Left ventricle myocardium superior (tissue), 1 donor: ENCODE results near the gene TMEM33. TPM values are rescaled to one million over a fixed set of nuclear protein-coding genes. Genes with fewer than 3 reads are reported as not detected.

Experiments
- ATAC-seq: fragments of 200-7000 bp; cut with Tn5 transposase; one replicate; pipeline ENCODE4 v1.9.1; 2020; ENCODE audit warnings: mild to moderate bottlenecking, moderate library complexity
- DNase-seq: peaks from one replicate; pipeline ENCODE4 v3.0.0-alpha.2; 2020
- intact Hi-C: fragments of 100-400 bp; cut with micrococcal nuclease; formaldehyde crosslinking; loops from one replicate; pipeline ENCODE4 v1.11.0; 2022
- total RNA-seq: library from RNA; stranded (reverse); fragmentation: NEBNext Ultra II Directional; extraction: Animal tissue kit (Norgen Biotek cat#: 25700); gene quantifications from one replicate; pipeline ENCODE4 v1.2.1, GENCODE V29; 2021
- donor health status: DM: no; HTN: yes; CAD: no; lungs with severe emphysema.

The TMEM33 gene
- total RNA-seq, 1 donor from 2014 or later, result 21.8 TPM

- intact Hi-C loops, result no loop called here
- ATAC-seq, result peak; percentile 99
- peak; percentile 94 for DNase-seq
Measured at GRCh38 chr4:41990365-41991111, 55.3 kb downstream of the TMEM33 start, which contains the start of gene SLC30A9. TSS of gene SLC30A9 (plus strand) at chr4:41990530. CDS start at chr4:41990652, 122 bp downstream.

GRCh38 chr4:41991916-41992767 lies 56.9 kb downstream of the TMEM33 start:
- DNase-seq (no peak), ATAC-seq (no peak)
- intact Hi-C loops, result no loop called here

- intact Hi-C loops, result no loop called here
- ATAC-seq, result no peak
- no peak for DNase-seq
Measured at GRCh38 chr4:41992967-41993857, 58.0 kb downstream of the TMEM33 start.

- intact Hi-C loops, result no loop called here
- no peak for ATAC-seq
- no peak for DNase-seq
Measured at GRCh38 chr4:41994461-41994985, 59.3 kb downstream of the TMEM33 start.

GRCh38 chr4:41998019-41998418 lies 62.8 kb downstream of the TMEM33 start:
- ATAC-seq (peak; percentile 60), DNase-seq (no peak)
- intact Hi-C loops, result no loop called here

- ATAC-seq, result no peak
- intact Hi-C loops, result no loop called here
- DNase-seq, result no peak
Measured at GRCh38 chr4:41999321-41999720, 64.1 kb downstream of the TMEM33 start.

- ATAC-seq (peak; percentile 87), DNase-seq (no peak)
- intact Hi-C loops, result no loop called here
Measured at GRCh38 chr4:42008011-42008786, 73.0 kb downstream of the TMEM33 start.

Other genes with a start within 250 kb of the TMEM33 start
- not detected for gene PHOX2B, start 186.7 kb upstream of the TMEM33 start, total RNA-seq
- 0.32 TPM for gene DCAF4L1, start 46.3 kb downstream of the TMEM33 start, total RNA-seq
- 75.4 TPM for gene SLC30A9, start 55.1 kb downstream of the TMEM33 start, total RNA-seq
- not detected for gene BEND4, start 217.2 kb downstream of the TMEM33 start, total RNA-seq